Uterus (tissue), 2 donors: ENCODE measurements around the gene ZNF207.

Experiments used
- POLR2A ChIP-seq, 2 donors: fragments of 450-650 bp; IDR thresholded peaks; one replicate each; pipeline ENCODE4 v1.6.1; 2016; ENCODE audit warnings: antibody characterized with exemption in 2 of 2, mild to moderate bottlenecking in 1 of 2, moderate library complexity in 1 of 2
- TF ChIP-seq, protein P1 (sequence below), 4 experiments: fragments of 200-600 bp in 2 of 4; fragments of 450-650 bp in 2 of 4; sonication (generic) in 2 of 4; IDR thresholded peaks; one replicate each; pipeline ENCODE4 v1.5.1; 2016 to 2019; ENCODE audit warnings: antibody characterized with exemption in 4 of 4, mild to moderate bottlenecking in 2 of 4, moderate library complexity in 1 of 4

DNA sequence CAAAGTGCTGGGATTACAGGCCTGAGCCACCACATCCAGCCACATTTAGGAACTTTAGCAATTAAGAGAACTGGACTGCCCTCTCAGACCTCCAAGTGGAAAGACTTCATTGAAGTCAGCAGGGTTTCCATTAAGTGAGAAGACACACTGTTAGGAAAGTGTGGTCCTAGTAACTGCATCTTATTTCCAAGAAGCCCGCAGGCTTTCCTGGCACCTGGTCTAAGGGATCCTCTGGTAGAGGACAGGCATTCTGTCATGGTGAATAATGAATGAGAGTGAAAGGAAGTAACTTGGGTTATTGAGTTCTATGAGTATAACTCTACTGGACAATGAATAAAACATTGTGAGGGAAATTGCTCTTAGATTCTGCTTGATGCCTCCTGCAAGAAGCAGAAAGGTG, 22.0 kb upstream of the ZNF207 start:
- TF ChIP-seq, protein P1, sequence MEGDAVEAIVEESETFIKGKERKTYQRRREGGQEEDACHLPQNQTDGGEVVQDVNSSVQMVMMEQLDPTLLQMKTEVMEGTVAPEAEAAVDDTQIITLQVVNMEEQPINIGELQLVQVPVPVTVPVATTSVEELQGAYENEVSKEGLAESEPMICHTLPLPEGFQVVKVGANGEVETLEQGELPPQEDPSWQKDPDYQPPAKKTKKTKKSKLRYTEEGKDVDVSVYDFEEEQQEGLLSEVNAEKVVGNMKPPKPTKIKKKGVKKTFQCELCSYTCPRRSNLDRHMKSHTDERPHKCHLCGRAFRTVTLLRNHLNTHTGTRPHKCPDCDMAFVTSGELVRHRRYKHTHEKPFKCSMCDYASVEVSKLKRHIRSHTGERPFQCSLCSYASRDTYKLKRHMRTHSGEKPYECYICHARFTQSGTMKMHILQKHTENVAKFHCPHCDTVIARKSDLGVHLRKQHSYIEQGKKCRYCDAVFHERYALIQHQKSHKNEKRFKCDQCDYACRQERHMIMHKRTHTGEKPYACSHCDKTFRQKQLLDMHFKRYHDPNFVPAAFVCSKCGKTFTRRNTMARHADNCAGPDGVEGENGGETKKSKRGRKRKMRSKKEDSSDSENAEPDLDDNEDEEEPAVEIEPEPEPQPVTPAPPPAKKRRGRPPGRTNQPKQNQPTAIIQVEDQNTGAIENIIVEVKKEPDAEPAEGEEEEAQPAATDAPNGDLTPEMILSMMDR (IDR thresholded peaks at IDR 0.05): no peak
- TF ChIP-seq POLR2A (IDR thresholded peaks at IDR 0.05): no peak
